NCI-H2196 (cell line): Measurements from ENCODE around the gene MS4A4E.
"Not testable (repeated sequence)": the region's sequence is repeated elsewhere in the genome, so short reads cannot be mapped to it uniquely, and the experiment has no call there.

Experiments
- DNase-seq: peaks from one replicate; lab custom pipeline; 2025; ENCODE audit not compliant: unreplicated experiment; lab: John Stamatoyannopoulos, UW

Gene MS4A4E

DNA sequence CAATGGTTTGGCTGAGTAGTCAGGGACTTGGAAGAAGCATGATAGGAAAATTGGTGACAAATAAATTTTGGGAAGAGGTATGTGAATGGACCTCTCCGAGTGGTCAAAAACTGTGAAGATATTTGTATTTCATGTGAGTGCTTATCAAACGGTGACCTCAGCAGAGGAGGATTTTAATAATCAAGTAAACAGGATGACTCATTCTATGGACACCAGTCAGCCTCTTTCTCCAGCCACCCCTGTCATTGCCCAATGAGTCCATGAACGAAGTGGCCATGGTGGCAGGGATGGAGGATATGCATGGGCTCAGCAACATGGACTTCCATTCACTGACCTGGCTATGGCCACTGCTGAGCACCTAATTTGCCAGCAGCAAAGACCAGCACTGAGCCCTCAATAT lies 21.2 kb downstream of the MS4A4E start:
- DNase-seq: no peak

DNA sequence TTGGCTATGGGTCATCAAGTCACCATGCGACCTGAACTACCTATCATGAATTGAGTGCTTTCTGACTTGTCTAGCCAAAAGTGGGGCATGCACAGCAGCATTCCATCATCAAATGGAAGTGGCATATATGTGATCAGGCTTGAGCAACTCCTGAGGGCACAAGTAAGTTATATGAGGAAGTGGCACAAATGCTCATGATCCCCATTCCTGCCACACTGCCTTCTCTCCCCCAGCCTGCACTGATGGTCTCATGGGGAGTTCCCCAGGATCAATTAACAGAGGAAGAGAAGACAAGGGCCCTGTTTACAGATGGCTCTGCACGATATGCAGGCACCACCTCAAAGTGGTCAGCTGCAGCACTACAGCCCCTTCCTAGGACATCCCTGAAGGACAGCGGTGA lies 21.8 kb downstream of the MS4A4E start:
- no peak for DNase-seq

DNA sequence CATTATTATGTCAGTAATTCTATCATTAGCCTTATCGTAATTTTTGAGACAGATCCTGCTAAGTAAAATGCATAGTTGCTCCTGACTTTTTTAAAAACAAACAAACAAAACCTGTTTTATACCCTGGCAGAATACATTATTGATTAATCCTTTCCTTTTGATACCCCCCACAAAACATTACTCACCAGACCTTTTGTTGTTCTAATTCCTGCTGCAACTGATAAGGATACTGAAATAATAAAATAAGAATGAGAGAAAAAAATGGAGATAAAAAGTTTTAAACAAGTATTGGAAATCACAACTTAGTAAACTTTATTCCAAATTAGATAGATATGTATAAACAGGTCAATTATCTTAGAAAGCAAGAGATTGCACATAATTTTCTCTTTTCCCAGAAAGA lies 28.6 kb downstream of the MS4A4E start:
- DNase-seq: no peak

DNA sequence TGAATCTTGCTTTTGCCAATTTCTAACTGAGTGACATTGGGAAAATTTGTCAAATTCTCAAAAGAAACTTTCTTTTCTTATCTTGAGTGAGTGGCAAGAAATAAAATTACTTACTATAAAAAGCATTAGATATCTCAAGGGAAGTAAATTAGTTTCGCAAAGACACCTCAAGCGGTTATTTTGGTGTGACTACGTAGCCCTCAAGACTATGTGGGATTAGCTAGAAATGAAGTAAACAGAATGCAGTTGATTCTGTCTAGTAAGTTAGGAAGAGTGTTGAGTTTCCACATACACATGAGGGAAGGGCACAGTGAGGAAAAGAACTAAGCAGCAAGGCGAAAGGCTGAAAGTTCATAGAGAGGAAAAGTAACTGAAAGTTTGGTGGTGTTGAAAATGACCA lies 31.7 kb downstream of the MS4A4E start:
- no peak for DNase-seq

DNA sequence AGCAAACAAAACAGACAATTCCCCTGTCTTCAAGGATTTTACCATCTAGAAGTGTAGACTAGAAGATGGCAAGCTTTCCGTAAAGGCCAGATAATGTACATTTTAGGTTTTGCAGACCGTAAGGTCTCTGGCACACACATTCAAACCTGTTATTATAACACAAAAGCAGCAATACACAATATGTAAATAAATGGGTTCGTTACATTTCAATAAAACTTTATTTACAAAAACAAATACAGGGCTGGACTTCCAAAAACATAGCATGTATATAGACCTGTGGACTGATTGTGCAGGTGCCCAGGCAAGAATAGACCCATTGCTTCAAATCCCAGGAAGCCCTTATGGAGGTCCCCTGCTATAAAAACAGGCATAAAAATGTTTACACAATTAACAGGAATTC lies 33.0 kb downstream of the MS4A4E start:
- no peak for DNase-seq

DNA sequence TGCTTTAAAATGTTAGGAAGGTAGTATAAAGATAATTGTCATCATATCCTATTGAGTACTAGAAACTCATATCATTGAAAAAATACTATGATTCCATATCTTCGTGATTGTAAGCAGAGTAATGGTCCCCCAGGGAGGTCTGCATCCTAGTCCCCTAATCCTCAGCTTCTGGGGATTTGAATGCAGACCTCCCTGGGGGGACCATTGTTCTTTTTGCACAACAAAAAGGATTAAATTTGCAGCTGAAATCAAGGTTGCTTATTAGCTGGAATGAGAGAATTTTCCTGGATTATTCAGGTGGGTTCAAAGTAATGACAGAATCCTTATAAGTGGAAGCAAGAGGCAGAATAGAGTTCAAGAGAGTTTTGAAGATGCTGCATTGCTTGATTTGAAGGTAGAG lies 34.0 kb downstream of the MS4A4E start:
- DNase-seq: no peak

DNA sequence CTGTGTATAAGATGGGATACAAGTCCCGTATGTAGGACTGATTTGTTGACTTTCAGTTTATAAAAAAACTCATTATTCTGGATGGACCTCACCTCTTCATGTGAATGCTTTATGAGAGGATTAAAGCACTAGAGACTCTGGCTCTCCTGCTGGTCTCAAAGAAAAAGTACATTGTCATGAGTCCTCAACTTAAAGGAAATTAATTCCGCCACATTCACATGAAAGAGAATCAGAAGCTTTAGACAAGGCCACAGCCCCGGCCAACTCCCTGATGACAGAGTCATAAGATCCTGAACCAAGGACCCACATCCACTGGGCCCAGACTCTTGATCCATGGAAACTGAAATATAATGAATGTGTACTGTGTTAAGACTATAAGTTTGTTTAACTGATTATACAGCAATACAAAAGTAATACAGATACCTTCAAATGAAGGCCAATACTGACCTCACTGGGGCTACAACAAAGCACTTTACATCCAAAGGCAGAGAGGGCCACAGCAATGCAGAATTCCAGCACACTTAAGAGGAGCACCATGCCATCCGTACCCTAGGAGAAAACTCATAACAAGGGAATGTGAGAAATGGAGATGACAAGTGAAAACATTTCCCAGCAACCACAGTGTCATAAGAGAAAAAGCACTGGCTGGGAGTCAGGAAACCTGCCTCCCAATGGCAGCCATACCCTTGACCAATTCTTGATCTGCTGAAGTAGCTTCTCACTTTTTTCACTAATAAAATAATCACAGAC lies 34.6 kb downstream of the MS4A4E start:
- no peak for DNase-seq

DNA sequence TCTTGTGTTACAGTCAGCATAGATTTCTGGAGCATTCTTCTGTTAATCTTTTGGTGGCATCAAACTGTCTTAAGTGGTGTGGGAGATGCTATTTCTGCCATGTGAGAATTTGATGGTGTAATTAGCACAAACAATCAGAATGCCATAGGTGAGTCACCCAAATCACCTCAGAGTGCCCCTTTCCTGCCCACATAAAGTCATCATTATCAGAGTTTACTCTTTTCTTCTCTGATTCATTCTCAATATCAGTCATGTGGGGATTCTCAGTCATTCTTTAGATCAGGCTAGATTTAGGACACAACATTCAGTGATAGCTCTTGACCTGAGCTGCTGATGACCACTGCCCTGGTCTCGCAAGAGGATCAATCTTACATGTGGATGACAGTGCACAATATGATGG lies 36.3 kb downstream of the MS4A4E start:
- no peak for DNase-seq

DNA sequence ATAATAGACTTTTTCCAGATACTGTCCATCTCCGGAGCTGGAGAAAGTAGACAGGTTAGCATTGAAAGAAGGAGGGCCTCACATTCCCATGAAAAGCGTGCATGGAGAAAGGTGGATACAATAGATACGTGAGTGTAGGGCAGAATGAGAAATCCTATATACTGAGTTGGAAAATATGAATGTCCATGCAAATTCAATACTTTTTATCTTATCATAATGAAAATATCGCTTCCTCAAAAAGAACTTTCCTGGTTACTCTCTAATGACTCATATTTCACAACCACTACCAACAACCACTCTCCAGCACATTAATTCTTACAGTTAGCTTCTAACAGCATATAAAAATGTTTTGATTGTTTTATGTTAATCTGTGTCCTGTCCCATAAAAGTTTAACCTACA lies 38.0 kb downstream of the MS4A4E start:
- DNase-seq: no peak

DNA sequence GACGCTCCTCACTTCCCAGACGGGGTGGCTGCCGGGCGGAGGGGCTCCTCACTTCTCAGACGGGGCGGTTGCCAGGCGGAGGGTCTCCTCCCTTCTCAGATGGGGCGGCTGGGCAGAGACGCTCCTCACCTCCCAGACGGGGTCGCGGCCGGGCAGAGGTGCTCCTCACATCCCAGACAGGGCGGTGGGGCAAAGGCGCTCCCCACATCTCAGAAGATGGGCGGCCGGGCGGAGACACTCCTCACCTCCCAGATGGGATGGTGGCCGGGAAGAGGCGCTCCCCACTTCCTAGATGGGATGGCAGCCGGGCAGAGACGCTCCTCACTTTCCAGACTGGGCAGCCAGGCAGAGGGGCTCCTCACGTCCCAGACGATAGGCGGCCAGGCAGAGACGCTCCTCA lies 41.6 kb downstream of the MS4A4E start:
- DNase-seq: not testable (repeated sequence)

DNA sequence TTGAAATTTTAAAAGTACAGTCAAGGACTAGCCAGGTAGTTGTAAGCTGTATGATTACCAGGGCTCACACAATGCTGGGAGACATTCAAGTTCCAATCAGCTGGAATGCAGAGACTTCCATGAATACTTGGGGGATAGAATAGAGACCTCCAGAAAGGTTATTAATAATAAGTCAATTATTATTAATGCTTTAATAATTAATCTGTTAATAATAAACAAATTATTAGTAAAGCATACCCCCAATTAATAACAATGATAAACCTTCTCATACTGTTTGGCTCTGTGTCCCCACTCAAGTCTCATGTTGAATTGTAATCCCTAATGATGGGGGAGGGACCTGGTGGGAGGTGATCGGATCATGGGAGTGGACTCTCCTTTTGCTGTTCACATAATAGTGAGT lies 45.5 kb downstream of the MS4A4E start:
- DNase-seq: no peak

DNA sequence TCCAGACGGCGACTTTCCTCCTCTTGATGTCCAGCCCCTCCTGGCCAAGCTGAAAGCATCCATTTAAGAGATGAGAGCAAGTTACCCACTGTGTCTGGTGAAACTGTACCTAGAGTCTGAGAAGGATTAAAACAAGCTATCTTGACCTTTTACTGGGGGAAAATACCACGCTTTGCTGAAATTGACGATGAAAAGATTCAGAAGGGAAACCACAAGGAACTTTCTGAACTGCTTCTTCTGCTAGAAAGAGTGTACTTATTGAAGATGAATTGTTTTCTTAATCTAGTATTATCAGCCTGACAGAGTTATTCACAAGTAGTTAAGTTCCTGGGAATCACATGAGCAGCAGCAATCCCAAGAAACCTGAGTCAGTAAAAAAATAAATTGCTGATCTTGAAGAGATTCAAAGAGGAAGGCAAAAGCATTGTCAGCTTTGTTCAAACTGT lies 47.0 kb downstream of the MS4A4E start:
- DNase-seq: no peak

DNA sequence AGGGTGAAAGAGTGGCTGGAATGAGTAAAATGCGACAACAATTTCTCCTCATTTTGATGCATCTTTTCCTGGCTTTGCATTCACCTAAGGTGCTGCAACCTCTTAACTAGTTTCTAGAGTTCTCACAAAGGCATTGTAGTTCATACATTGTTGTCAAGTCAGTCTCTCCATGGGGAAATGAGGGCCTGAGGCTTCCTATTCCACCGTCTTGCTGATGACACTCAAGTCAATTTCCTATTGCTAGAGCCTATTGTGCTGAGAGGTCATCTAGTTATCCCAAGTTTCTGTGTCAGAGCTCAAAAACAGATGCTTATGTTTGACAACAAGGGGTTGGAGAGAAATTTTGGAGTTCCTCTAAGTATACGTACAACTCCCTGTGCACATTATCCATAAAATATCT lies 48.4 kb downstream of the MS4A4E start:
- DNase-seq: no peak

DNA sequence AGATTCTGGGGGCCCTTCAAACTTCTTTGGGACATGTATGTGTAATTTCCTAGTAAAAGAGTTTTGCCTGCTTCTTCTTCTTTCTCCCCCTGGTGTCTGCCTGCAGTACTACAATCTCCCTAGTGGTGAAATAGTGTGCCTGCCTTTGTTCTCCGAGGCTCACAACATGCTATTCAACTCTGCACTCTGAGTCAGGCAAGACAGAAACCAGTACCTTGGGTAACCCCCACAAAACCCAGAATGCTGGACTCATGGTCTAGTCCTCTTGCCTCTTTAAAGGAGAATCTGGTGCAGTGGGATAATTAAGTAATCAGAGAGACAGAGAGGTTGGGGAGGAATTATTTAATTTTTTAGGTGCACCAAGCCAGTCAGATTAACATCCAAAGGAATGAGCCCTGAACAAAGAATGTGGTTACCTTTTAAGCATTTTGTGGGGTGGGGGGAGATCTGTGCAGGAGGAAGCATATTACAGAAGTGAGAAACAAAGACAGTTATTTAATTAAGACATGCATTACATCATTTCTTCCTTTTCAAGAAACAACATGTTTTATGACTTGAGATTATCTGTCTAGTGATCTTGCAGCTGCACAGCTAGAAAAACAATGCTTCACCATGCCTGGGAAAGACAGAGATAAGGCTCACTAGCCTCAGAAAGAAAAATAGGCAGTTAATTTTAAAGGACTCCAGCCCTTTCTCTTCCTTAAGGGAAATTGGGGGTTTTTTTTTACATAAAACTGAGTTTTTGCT lies 49.1 kb downstream of the MS4A4E start:
- peak; percentile 34 for DNase-seq

DNA sequence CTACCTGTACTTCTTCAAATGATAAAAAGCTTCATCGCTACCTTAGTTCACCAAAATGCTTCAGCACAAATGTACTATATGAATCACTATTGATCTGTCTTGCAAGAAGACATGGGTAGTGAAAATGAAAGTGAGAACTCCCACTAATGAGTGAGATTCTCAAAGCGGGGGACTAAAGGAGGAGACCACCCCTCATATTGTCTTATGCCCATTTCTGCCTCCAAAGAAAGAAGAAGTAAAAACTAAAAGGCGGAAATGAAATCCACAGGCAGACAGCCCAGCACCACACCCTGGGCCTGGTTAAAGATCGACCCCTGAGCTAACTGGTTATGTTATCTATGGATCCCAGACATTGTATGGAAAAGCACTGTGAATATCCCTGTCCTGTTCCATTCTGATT lies 50.4 kb downstream of the MS4A4E start:
- not testable (repeated sequence) for DNase-seq

DNA sequence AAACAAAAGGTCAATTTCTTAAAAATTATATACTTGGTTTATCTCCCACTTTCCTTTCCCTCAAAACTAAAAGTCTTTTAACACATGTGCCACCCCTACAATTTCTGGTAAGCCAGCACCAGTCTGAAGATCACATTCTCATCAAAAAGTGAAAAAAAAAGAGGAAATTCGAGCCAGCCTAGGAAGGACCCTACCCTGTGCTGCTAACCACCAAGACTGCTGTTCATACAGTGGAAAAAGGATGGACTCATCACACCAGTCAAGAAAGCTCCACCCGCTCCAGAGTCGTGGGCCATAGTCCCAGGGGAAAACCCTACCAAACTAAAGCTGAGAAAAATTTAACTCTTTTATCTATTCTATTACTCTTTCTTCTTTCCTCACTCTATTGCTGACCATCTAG lies 54.5 kb downstream of the MS4A4E start:
- DNase-seq: not testable (repeated sequence)

DNA sequence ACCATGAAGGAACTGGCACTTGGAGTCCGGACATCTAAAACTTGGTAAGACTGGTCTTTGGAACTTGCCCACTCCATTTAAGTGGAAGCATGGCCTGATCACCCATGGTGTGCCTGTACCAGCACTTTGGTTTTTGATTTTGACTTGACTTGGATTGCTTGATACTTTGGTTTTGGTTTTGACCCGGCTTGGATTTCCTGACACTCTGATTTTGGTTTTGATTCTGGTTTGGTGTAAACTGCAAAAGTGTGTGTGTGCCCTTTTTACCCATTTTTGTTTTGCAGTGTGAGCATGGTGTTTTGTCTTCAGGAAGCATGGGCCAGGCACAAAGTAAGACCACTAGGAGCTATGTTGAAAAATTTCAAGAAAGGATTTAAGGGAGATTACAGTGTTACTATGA lies 56.8 kb downstream of the MS4A4E start:
- not testable (repeated sequence) for DNase-seq

DNA sequence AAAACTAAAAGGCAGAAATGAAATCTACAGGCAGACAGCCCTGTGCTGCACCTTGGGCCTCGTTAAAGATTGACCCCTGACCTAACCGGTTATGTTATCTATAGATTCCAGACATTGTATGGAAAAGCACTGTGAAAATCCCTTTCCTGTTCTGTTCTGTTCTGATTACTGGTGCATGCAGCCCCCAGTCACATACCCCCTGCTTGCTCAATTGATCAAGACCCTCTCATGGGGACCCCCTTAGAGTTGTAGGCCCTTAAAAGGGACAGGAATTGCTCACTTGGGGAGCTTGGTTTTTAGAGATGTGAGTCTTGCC lies 57.5 kb downstream of the MS4A4E start:
- DNase-seq: not testable (repeated sequence)

DNA sequence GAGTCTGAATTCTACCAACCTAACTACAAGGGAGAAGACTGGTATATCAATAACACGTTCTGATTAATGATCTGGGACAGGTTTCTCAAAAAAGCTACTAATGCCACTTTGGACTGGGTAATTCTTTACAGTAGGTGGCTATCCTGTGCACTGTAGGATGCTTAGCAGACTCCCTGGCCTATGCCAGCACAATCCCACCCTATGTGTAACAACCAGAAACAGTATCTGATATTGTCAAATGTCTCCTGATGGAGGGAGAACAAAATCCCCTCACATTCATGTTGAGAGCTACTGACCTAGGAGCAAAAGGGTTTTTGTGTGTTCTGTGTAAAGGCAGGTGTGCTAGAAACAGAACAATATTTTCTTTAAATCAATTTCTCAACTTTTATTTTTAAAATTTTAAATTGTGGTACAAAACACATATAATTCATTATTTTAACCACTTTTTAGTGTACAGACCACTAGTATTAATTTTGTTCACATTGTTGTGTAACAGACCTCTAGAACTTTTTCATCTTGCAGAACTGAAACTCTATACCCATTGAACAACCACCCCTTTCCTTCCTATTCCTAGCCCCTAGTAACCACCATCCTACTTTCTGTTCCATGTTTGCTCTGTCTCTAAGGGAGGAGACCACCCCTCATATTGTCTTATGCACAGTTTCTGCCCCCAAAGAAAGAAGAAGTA lies 58.0 kb downstream of the MS4A4E start:
- no peak for DNase-seq

DNA sequence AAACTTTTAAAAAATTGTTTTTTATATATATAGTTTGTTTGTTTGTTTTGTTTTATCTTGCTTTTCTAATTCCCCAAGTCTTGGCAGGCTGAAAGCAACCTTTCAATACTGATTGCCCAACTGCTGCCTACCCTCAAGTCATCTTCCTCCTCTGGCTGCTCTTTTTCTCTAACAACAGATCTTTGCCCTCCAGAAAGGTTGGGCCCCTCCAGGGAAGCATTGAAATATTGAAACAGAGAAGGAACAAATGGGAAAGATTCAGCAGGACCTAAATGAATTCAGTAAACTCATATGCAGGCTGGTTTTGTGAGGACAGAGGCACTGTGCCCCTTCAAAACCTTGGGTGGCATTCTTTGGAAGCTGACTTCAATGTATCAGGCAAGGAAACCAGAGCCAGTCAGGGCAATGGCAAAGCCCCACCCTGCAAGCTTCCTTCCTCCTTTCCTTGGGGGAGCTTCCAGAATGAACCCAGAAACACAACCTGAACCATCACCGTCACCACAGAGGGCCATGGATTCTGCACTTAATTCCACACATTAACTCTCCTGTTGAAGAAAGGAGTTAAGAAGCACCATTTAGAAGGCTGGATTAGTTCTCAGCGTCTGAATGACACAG lies 59.2 kb downstream of the MS4A4E start:
- DNase-seq: no peak

DNA sequence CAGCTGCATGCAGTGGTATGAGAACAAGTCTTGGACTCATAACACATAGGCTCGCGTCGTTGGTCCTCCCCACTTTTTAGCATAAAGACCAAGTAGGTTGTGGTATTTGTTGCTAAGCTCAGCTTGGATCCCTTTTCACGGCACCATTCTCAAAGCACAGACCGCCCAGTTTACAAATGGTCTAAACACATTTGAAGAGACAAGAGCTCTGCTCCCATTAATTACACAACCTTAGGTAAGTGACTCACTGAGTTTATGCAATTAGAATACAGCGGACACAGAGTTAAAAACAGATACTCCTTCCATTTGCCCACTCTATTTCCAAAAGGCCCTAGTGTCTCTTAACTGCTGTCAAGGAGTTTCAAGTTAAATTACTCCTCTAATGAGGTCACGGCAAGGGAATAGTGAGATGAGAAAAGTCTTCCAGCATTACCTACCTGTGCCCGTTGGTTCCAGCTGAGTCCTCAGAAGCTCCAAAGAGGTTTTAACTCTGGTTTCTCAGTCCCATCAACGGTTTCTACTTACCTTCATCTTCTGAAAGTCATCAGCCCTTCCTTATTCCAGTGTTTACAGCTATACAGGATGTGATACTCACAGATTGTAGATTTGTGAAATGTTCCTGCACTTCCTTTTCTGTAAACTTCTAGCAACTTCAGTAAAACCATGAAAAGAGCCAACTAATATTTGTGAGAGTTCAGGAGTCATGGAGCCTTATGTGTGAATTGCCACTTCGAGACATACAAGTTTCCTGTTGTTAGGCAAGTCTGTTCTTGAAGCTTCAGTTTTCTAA lies 60.2 kb downstream of the MS4A4E start, which contains the start of gene MS4A6A:
TSS of gene MS4A6A (minus strand) at position 543 of the 790 bp plus-strand sequence. CDS start 1,356 bp downstream, outside the sequence.
- DNase-seq: no peak
